AG04449 (cell line): Measurements from ENCODE around the gene NLRP9.

Experiments used
- CTCF ChIA-PET: fragments of 350-600 bp; formaldehyde crosslinking; extraction: SDS; loops from one replicate; lab custom pipeline; 2021; ENCODE audit warnings: antibody characterized with exemption; lab: Yijun Ruan, JAX
- POLR2A ChIA-PET: fragments of 400-600, 350-600 bp; formaldehyde crosslinking; extraction: SDS; loops from one replicate; lab custom pipeline; 2020; ENCODE audit warnings: antibody characterized with exemption, inconsistent platforms; lab: Yijun Ruan, JAX
- DNase-seq: peaks from one replicate; pipeline ENCODE4 v3.0.0-alpha.2; 2010; ENCODE audit warnings: low read depth, low spot score
- H3K4me3 ChIP-seq: 2 replicates; pipeline ENCODE4 v1.5.1; 2011; ENCODE audit warnings: low read depth, mild to moderate bottlenecking, control low read depth, low read length
- TF ChIP-seq, protein P1 (sequence below): IDR thresholded peaks from one replicate; pipeline ENCODE4 v1.5.1; 2011; ENCODE audit warnings: mild to moderate bottlenecking, moderate library complexity, low read length, control low read depth, inconsistent platforms; ENCODE audit not compliant: insufficient read depth; ENCODE audit errors: missing control alignments

Gene NLRP9

DNA sequence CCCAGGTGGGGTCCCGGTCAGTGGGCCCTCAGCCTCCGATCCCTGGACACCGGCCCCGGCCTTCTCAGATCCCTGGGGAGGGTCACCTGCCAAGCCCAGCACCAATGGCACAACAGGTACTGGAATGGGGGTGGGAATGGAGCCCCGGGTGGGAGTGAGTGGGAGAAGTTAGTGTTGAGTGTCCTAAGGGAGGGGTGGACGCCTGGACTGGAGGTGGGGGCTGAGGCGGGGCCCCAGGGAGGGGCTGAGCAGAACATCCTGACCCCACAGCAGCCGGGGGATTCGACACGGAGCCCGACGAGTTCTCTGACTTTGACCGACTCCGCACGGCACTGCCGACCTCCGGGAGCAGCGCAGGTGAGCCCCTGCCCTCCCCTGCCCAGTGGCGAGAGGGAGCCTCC, 45.5 kb downstream of the NLRP9 start:
- H3K4me3 ChIP-seq, result no peak overlapping the region
- CTCF ChIA-PET, result interaction anchor here (1.2 to 1.4 kb wide), 2 partner anchors 11 to 22 kb away, joined by 3 to 4 read pairs; no protein-coding TSS in a partner anchor
- no peak for DNase-seq
- POLR2A ChIA-PET, result no interaction called here
- TF ChIP-seq, protein P1, sequence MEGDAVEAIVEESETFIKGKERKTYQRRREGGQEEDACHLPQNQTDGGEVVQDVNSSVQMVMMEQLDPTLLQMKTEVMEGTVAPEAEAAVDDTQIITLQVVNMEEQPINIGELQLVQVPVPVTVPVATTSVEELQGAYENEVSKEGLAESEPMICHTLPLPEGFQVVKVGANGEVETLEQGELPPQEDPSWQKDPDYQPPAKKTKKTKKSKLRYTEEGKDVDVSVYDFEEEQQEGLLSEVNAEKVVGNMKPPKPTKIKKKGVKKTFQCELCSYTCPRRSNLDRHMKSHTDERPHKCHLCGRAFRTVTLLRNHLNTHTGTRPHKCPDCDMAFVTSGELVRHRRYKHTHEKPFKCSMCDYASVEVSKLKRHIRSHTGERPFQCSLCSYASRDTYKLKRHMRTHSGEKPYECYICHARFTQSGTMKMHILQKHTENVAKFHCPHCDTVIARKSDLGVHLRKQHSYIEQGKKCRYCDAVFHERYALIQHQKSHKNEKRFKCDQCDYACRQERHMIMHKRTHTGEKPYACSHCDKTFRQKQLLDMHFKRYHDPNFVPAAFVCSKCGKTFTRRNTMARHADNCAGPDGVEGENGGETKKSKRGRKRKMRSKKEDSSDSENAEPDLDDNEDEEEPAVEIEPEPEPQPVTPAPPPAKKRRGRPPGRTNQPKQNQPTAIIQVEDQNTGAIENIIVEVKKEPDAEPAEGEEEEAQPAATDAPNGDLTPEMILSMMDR, result no peak

DNA sequence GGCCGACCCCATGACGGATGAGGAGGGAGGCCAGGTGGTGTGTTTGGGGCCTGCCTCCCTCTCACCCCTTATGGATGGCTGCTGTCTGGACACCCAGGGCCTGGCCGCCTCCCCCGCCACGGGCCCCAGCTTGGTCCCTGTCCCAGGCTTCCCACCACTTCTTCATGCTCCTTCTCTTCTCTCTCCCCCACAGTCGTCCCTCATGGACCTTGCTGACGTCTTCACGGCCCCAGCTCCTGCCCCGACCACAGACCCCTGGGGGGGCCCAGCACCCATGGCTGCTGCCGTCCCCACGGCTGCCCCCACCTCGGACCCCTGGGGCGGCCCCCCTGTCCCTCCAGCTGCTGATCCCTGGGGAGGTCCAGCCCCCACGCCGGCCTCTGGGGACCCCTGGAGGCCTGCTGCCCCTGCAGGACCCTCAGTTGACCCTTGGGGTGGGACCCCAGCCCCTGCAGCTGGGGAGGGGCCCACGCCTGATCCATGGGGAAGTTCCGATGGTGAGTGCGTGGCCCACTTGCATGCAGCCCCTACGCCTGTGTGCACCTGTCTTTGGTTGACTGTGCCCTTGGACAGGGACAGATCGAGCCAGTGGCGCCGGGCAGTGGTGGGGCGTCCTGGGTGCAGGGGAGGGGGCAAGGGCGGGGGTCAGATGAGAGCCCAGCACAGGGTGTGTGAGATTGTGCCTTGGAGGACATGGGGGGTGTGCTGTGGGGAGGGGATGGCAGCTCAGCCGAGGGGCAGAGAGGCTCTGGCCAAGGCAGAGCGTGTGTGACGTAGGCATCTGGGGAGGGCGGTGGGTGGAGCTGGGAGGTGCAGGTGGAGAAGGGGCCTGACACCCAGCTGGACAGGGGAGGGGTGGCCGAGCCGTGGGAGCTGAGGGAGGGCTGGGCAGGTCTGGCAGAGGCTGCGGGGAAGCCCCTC, 46.4 kb downstream of the NLRP9 start:
- TF ChIP-seq, protein P1, result no peak
- no peak for DNase-seq
- no peak overlapping the region for H3K4me3 ChIP-seq
- ChIA-PET POLR2A (no interaction called here), CTCF (interaction anchor here (1.2 to 1.4 kb wide), 2 partner anchors 10 to 21 kb away, joined by 3 to 4 read pairs; no protein-coding TSS in a partner anchor)

DNA sequence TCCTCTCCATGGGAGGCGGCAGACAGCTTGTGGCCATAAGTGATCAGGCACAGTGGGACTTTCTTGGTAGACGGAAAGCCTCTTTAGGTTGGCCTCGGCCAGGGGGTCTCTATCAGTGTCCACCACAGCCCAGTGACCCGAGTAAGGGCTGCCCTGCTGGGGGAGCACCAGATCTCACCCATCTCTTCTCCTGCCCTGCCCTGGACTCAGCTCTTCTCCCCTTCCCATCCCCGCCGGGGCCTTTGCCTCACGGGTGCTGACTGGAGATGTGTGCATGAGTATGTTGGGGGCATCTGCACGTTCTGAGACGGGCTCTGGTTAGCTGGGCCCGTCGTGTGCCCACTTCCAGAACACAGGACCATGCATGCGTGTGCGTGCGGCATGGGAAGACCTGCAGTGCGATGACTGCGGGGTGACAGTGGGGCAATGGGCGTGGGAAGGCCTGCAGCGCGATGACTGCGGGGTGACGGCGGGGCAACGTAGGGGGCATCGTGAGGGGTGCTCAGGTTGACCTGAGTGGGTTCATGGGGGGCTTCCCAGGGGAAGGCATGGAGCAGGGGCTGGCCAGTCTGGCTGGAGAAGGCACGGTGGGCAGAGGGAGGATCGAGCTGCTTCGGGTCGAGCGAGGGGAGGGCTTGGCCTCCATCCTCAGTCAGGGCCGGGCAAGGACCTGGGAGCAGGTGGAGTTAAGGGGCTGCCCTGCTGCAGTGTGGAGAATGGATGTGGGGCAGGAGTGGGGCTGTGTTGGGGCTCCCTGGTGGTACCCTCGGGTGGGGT, 47.2 kb downstream of the NLRP9 start:
- TF ChIP-seq, protein P1, result no peak
- H3K4me3 ChIP-seq, result no peak overlapping the region
- DNase-seq, result no peak
- ChIA-PET CTCF (interaction anchor here (1.6 kb wide), 1 partner anchor 20 kb away, joined by 7 read pairs; no protein-coding TSS in a partner anchor), POLR2A (no interaction called here)

DNA sequence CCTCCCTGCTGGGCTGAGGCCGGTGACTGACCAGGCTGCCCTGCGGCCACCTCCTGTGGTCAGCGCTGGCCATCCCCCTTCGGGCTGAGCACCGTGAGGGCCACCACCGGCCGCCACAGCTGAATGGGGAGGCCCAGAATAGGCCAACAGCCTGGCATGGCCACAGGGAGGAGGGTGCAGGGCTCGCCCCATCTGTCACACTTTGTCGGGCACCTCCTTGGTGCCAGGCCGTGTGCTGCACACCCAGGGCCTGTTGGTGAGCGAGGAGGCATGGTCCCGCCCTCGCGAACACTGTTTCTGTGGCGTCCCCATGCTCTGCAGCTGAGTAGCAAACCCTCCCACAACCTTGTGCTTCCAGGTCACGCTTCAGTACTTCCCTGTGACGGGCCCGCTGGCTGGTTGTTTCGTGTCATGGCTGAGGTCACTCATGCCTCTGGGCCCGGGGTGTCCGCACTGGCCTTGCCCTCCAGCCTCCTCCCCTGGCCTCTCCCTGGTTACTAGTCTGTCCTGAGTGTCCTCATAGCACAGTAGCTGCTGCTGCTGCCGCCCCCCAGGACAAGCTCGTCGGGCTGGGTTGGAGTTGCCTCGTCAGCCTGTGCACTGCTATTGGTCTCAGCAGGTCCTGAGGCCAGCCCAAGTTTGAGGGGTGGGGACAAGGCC, 48.0 kb downstream of the NLRP9 start:
- DNase-seq, result no peak
- TF ChIP-seq, protein P1, result no peak
- no peak overlapping the region for H3K4me3 ChIP-seq
- ChIA-PET POLR2A (no interaction called here), CTCF (interaction anchor here (1.6 kb wide), 1 partner anchor 19 kb away, joined by 7 read pairs; no protein-coding TSS in a partner anchor)

DNA sequence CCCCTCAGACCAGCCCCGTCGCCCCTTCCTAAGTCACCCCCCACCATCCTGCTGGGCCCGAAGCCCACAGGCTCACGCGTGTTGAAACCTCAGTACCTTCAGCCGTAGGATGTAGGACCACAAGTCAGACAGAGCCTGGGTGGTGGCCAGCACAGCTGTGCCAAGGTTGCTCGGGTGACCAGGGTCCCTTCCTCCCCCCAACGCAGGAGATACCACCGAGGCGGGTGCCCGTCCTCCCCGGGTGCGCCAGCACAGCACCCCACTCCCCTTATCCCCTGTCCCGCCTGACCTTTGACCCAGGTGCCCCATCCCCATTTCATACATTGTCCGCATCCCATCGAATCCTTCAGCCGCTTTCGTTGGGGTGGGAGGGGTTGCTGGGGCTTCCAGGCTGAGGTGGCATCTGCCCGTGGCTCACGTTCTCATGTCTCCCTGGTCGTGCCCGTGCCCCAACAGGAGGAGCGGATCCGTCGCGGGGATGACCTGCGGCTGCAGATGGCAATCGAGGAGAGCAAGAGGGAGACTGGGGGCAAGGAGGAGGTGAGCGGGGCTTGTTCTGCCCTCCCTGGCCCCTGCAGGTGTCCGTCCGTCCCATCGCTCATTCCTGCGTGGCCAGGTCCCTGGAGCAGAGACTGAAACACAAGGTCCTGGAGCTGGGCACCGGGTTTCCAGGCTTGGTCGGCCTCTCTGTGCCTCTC, 48.6 kb downstream of the NLRP9 start:
- POLR2A ChIA-PET, result no interaction called here
- TF ChIP-seq, protein P1, result no peak
- CTCF ChIA-PET, result interaction anchor here (1.6 kb wide), 1 partner anchor 18 kb away, joined by 7 read pairs; no protein-coding TSS in a partner anchor
- H3K4me3 ChIP-seq, result no peak overlapping the region
- DNase-seq, result no peak
